Thyroid gland (tissue), 4 donors: Measurements from ENCODE around the gene GABRR3.

Experiments
- POLR2A ChIP-seq, 2 donors: fragments of 450-650 bp; IDR thresholded peaks; one replicate each; pipeline ENCODE4 v1.6.1; 2017; ENCODE audit warnings: antibody characterized with exemption in 2 of 2, mild to moderate bottlenecking in 2 of 2, moderate library complexity in 1 of 2
- TF ChIP-seq, protein P1 (sequence below), 6 experiments: fragments of 200-600 bp in 3 of 6; fragments of 450-650 bp in 3 of 6; sonication (generic) in 3 of 6; IDR thresholded peaks; one replicate each; pipeline ENCODE4 v1.5.1; 2016 to 2019; ENCODE audit warnings: antibody characterized with exemption in 6 of 6, mild to moderate bottlenecking in 2 of 6, inconsistent platforms in 1 of 6, moderate library complexity in 1 of 6

DNA sequence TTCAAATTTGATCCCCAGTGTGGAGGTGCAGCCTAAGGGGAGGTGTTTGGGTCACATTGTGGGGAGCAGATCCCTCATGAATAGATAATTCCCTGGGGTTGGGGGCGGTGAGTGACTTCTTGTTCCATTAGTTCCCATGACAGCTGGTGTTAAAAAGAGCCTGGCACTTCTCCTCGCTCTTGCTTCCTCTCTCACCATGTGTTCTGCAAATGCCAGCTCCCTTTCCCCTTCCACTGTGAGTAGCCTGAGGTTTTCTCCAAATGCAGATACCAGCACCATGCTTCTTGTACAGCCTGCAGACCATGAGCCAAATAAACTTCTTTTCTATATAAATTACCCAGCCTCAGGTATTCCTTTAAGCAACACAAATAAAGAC is 86.0 kb downstream of the GABRR3 start:
- TF ChIP-seq, protein P1, sequence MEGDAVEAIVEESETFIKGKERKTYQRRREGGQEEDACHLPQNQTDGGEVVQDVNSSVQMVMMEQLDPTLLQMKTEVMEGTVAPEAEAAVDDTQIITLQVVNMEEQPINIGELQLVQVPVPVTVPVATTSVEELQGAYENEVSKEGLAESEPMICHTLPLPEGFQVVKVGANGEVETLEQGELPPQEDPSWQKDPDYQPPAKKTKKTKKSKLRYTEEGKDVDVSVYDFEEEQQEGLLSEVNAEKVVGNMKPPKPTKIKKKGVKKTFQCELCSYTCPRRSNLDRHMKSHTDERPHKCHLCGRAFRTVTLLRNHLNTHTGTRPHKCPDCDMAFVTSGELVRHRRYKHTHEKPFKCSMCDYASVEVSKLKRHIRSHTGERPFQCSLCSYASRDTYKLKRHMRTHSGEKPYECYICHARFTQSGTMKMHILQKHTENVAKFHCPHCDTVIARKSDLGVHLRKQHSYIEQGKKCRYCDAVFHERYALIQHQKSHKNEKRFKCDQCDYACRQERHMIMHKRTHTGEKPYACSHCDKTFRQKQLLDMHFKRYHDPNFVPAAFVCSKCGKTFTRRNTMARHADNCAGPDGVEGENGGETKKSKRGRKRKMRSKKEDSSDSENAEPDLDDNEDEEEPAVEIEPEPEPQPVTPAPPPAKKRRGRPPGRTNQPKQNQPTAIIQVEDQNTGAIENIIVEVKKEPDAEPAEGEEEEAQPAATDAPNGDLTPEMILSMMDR (IDR thresholded peaks at IDR 0.05) = no peak
- no peak for TF ChIP-seq POLR2A (IDR thresholded peaks at IDR 0.05)
